ELR (cell line): ENCODE data around the gene NPLOC4.

Source experiments
- DNase-seq: peaks from one replicate; pipeline ENCODE4 v3.0.0-alpha.2; 2015; ENCODE audit warnings: low read depth

The NPLOC4 gene

DNA sequence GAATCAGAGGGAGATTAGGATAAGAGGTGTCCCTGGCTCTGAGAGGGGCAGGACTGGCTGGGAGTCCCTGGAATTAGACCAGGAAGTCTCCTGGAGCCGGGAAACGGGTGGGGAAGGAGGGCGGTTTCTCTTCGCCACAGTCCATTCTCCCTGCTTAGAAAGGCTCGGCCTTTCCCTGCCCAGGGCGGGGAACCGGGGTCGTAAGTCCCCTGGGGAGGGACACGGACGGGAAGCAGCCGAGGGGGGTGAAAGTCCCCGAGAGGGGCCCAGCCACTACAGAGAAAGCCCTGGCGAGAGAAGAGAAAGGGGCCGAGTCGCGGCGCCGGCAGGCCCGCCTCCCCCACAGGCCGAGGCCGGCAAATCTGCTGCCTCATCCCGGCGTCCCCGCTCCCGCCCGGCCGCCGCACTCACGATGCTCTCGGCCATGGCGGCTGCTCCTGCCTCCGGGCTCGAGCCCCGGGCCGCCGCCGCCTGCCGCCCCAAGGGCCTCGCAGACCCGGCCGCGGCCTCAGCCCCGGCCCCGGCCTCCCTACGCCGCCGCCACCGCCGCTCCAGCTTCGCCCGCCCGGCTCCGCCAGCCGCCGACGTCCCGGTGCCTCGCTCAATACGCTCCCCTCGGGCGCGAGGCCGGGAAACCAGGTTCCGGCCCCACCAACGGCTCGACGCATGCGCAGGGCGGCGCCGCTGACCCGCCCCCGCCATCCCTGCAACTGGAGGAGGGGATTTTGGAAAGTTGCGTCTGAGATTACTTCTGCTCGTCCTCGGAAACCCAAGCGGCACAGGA lies at the start of gene NPLOC4, which contains the start of gene TSPAN10:
Gene NPLOC4, minus strand, starts transcription at position 608 of the 784 bp plus-strand sequence. Its CDS starts 182 bp downstream, at position 426.
Gene TSPAN10, plus strand, starts transcription at position 692 of the 784 bp plus-strand sequence. CDS start 5,217 bp downstream, outside the sequence.
- DNase-seq = peak; percentile 91

DNA sequence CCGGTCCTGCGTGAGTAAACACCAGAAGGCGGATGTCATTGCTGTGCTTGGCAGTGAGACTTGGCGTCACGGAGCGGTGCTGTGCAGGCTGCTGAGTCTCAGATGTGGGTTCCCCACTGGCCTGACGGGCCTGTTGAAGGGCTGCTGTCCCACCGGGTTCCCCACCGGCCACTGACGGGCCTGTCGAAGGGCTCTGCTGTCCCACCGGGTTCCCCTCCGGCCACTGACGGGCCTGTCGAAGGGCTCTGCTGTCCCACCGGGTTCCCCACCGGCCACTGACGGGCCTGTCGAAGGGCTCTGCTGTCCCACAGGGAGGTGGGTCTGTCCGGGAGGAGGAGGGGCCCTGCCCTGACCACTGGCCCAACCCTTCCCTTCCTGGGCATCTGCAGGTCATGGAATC lies 49.7 kb upstream of the NPLOC4 start:
- no peak for DNase-seq

DNA sequence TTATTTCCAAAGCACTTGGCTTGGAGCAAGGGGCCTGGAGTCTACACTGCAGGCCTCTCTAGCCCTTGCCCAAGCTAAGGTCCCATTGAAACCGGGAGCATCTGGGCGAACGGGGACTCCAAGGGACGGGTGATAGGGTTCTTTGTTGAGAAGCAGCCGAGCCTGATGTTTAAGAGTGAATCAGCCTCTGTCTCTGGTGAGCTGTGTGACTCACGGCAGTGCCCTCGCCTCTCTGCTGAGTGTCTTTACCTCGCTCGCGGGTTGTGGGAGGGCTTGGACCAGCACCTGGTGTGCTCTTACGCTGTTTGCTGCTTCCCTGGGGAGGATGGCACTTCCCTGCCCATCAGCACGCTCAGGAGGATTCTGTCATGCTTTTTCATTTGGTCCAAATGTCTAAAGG lies 48.2 kb upstream of the NPLOC4 start:
- peak; percentile 96 for DNase-seq

DNA sequence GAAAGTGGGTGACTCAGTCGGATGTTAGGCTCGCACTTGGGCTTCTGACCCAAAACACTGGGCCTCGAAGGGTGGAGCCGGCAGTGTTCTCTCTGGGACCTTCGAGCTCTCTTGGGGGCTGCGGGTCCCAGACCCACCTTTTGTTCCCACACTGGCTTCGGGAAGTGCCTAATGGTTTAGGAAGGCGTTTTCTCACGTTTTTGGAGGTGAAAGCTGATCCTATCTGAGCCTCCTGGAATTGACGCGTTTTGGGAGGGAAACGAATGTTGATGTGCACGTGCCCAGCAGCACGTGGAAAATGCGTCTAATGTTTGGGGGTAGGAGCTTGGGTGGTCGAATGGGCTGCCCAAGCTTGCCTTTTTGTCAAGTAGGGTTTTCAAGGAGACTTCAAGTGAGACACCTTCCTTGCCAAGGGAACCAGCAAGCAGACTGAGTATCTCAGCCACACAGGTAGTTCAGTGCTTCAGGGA lies 47.6 kb upstream of the NPLOC4 start:
- peak; percentile 98 for DNase-seq

DNA sequence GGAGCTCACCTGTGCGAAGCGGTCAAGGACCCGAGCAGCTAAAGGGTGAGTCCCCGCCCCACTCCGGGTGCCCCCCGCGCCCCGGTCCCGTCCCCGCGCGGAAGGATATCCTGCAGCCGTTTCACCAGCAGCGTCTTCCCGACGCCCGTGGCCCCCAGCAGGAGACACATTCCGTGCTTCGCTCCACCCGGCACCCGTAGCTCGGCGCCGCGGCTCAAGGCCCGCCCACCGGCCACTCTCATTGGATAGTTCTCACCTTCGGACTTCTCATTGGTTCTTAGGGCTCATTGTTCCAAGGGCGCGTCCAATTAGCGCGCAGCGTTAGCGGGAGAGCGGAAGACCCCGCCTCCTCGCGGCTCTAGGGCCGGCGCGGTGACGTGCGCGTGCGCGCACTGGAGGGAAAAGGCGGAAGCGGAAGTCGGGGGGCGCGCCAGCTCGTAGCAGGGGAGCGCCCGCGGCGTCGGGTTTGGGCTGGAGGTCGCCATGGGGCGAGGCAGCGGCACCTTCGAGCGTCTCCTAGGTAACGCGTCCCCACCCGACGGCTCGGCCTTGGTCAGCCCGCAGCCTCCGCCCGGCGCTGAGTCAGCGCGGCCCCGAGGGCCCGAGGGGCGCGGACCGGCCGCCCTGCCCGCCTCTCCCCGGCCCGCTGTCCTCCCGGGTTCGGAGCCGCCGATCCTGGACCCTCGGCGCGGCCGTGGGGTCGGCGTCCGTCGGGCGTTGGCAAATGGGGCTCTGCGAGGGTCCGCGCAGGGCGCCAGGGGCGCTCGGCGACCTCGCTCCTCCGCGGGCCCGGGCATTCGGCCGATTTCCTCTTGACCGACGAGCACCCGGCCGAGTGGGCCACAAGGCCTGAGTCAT lies 46.9 kb upstream of the NPLOC4 start, which contains the start of the genes ARL16 and HGS:
Gene ARL16, minus strand, starts transcription at position 214 of the 858 bp plus-strand sequence. Its CDS starts 44 bp downstream, at position 170.
Gene HGS, plus strand, starts transcription at position 428 of the 858 bp plus-strand sequence. Its CDS starts 56 bp downstream, at position 484.
- peak; percentile 100 for DNase-seq

DNA sequence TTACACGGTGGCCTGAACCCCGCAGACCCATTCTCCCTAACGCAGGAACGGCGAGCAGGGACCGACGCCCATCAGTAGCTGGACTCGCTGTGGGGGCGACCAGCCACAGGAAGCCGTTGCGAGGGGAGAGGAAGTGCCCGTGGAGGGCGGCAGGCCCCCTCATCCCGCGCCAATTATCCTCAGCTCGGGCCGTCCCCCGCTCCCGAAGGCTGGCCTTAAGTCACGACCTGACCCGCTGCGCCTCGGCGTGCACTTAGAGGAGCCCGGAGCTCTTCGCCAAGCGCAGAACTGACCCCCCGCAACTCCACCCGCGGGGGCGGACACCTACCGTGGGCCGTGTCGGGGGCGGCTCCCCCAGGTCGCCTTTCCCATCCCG lies 46.3 kb upstream of the NPLOC4 start:
- peak; percentile 61 for DNase-seq

DNA sequence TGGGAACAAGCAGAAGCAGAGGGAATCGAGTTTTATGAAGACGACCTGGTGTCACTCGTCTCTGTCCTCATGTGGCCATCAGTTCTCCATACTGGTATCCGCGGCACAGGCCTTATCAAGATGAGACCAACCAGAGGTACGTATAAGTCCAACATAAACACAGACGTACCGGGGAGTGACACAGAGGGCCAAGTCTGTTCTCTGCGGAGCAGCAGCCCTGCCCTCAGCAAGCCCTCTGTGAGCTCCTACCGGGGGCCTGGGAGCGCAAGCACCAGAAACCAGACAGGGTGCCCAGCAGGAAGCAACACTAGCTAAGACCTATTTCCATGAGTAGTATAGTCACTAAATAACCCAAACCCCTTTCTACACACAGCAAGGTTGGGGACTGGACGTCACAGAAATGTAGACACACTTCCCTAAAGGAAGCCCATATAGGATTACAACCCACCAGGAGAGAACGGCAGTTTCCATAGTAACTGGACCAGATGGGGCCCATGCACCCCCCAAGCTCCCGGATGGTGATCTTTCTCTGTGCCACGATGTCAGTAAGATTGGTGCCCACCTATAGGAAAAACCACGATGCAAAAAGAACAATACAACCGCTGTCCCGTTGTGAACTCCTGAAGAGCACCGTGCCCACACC lies 45.8 kb upstream of the NPLOC4 start:
- DNase-seq = peak; percentile 40

DNA sequence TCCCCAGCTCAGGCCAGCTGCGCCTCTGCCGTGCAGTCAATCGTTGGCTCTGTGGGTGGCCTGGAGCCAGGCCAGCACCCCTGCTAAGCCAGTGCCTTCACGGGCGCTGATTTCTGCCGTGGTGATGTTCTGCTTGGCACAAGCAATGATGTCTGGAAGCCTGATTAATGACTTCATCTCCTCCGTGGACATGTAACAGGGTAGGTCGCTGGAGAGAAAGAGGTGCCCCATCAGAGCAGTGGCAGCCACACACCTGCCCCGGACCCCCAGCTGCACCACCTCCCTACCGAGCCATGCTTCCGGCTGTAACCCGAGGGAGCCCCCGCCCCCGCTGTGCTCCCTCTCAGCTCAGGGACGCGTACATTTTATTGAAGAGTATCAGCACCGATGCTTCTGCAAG lies 44.8 kb upstream of the NPLOC4 start:
- DNase-seq = no peak

DNA sequence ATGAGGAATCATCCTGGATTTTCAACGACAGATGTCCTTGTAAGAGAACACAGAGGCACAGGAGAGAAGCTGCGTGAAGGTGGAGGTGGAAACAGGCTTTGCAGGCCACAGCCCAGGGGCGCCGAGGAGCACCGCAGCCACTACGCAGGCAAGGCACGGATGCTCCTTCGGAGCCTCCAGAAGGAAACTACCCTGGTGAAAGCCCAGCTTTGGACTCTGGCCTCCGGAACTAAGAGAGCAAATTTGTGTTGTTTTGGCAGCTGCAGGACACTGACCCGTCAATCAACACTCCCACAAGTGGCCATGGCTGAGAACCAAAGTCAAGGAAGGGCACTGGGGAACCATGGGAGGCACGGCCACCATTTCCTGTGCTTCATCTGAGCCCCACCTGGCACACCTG lies 43.2 kb upstream of the NPLOC4 start:
- no peak for DNase-seq

DNA sequence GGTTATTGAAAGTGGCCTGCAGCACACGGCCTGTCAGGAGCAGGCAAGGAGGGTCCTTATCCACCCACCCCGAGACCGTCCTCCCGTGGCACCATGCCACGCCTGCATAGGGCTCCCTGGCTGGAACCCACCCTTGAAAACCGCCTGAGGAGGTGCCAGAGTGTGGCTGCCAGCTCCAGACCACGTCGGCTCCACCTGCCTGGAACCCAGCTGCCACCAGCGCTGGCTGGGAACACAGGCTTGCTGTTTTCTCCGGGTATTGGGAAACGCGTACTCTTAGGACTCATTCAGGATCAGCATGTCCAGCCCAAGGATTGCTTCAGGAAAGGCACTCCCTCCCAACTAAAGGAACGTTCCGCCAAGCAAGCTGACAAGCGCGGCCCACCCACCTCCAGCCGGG lies 40.0 kb upstream of the NPLOC4 start:
- no peak for DNase-seq

DNA sequence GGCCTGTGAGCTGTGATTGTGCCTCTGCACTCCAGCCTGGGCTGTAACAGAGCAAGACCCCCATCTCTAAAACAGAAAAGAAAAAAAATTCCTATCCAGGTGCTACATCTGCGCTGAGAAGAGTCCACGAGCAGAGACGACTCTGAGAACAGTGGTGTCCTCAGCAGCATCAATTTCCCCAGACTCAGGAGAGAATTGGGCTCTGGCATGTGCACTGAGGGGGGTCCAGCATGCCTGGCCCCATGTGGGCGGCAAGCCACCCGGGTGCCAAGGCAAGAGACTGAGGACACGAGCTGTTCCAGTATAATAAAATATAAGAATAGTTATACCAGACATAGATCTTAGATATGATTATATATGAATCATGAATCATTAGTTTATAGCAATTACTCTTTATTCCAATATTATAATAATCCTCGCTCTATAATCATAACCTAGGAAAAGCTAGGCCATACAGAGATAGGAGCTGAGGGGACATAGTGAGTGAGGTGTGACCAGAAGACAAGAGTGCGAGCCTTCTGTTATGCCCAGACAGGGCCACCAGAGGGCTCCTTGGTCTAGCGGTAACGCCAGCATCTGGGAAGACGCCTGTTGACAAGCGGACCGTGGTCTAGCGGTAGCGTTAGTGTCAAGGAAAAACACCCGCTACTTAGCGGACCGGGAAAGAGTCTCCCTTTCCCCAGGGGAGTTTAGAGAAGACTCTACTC lies 38.8 kb upstream of the NPLOC4 start:
- DNase-seq = peak; percentile 49

DNA sequence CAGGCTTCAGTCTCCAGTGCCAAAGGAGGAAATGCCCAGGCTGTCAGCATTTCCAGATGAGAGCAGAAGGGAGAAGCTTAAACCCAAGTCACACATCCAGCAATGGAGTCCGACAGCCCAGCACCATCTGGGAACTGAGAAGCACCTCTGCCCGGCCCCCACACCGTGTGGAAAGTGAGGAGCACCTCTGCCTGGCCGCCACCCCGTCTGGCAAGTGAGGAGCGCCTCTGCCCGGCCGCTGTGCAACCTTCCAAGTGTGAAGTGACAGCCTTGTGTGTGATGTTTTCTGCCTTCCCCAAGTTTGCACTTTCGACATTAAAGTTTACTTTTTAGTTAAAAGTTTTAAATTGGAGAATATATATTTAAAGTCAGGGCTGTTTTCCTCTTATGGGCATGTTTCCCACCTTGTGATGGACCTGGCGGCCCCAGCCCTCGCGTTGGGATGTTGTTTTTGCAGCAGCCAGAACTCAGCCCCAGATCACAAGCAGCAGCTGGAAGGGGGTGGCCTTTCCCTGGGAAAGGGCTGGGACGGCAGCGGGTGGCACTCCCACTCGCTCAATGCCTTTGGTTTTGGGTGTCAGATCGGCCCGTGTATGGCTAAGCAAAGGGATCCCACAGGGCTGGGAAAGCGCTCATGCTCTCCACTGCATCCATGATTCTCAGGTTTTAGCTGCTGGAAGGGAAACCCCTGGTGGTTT lies 36.8 kb upstream of the NPLOC4 start:
- no peak for DNase-seq

DNA sequence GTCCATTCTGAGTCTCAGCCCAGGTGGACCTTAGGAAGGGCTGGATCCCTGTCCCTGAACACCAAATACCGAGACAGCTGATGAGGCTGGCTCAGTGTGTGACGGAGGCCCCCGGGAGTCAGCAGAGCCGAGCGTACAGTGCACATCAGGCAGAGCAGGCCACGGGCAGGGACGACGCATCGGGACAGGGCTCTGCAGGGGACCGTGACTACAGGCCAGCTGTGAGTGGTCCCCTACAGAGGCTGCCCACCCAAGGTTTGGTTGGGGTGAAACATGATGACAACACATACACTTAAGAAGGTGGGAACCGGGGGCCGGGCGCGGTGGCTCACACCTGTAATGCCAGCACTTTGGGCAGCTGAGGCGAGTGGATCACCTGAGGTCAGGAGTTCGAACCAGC lies 36.0 kb upstream of the NPLOC4 start:
- no peak for DNase-seq

DNA sequence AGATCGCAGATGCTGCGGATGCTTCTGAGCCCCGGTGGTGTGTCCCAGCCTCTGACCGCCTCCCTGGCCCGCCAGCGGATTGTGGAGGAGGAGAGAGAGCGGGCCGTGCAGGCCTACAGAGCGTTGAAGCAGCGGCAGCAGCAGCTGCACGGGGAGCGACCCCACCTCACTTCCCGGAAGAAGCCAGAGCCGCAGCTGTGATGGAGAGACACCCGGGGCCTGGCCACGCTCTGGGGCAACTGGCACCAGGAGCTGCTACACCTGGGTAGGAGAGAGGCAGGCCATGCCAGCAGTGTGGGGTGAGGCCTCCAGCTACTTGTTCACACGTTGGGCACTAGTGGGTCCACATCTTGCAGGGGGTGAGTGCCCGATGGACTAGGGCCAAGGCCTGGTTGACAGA lies 35.6 kb upstream of the NPLOC4 start:
- no peak for DNase-seq

DNA sequence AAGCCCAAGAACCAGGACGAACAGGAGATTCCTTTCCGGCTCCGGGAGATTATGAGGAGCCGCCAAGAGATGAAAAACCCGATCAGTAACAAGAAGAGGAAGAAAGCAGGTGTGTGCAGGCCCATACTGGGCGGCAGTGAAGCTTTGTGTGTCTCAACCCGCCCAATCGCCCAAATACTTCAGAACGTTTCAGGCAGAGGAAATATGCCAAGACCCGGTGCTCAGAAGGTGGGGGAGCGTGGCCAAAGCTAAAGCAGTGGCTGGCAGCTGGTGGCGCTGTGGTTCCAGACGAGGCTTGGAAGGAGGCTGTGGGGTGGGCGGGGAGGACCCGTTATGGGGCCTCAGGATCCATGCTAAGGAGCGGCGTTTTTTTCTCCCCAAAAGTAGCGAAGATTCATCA lies 30.8 kb upstream of the NPLOC4 start:
- peak; percentile 31 for DNase-seq

DNA sequence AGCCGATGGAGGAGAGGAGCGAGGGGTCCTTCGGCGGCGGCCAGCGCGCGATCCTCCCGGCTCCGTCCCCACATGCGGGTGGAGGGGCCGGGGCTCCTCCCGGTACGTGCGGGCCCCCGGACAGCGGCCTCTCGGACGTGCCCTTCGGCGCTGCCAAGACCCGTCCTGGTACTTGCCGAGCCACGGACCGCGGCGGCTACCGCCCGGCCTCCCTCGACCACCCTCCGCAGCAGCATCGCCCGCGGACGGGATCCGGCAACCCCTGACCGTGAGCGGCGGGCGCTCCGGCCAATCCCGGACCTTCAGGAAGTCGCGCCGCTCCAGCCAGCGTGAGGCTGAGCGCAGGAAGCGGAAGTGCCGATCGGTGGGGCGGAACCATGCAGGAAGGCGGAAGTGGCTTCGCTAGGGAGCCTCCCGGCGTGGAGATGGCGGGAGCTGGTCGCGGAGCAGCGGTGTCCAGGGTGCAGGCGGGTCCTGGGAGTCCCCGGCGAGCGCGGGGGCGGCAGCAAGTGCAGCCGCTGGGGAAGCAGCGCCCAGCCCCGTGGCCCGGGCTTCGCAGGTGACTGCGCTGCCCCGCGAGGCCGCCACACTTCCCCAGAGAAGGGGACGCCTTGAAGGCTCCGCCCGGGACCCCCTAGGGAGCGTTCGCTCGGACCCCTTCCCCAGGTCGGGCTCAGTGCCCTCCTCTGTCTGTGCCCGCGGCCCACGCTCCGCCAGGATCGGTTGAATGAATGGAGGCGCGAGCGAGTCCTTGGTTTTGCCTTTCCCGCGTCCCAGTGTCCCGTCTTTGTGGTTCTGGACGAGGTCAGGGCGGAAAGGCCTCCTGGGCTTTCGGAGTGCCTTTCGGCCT lies 29.7 kb upstream of the NPLOC4 start, which contains the start of the genes CCDC137 and OXLD1:
Gene CCDC137, plus strand, starts transcription at position 396 of the 850 bp plus-strand sequence. Its CDS starts 30 bp downstream, at position 426.
Gene OXLD1, minus strand, starts transcription at position 264 of the 850 bp plus-strand sequence. Its CDS starts 28 bp downstream, at position 236.
- peak; percentile 99 for DNase-seq

DNA sequence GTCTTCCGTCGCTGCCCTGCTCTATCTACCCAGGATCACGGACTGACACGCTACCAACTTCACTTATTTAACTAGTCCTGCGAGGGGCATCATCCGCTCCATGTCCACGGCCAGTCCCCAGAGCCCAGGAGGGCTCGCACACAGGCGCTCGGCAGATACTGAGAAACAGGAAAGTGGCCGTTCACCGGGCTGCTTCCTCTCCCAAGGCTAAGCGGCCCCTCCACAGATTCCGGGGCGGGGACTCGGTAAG lies 29.1 kb upstream of the NPLOC4 start:
- no peak for DNase-seq

DNA sequence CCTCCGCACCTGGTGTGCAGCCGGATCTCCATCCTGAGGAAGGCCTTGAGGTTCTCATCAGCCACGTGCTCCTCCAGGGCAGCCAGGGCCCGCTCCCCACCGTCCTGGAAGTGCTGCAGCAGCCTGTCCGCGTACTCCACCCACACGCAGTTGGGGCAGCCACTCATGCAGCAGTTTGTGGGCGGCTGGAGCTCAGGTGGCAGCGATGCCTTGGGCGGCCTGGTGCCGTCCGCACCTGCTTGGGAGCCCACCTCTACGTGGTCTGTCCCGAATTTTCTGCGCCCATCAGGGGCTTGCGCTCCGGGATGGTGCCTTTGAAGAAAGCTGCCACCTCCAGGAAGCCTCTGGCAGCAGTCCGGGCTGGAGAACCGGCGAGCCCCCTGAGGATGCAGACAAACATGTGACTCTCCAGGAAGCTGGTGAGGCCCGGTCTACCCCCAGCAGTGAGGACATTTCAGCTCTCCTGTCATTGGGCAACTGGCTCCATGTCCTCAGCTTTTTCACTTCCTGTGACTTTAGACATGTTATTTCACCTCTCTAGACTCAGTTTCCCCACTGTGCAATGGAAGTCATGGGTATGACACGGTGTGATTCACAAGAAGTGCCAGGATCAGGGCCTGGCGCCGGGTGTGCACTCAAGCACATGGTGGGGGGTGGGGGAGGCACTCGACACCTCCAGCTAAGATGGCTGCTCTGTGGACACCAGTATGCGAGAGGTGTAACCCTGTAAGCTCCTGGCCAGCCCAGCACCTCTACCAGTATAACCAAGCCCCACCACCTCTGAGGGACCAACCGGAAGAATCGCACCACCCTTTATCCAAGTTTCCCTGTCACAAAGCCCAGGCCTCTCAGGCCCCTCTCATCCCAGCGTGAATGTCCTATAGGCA lies 28.5 kb upstream of the NPLOC4 start:
- peak; percentile 58 for DNase-seq

DNA sequence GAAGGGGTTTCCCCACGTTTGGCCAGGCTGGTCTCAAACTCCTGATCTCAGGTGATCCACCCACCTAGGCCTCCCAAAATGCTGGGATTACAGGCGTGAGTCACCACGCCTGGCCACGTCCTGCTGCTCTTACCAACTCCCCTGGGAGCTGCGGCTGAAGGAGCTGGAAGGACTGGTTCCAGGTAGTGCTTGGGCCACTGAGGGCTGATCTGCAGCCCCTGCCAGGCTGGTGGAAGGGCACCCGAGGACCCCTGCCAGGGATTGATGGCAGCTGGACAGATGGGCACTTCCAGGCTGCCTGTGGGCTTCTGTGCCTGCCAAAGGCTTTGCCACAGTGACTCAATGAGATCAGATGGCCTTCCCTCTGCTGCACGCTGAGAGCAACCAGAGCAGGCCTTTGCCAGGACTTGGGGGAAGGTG lies 27.1 kb upstream of the NPLOC4 start:
- DNase-seq = no peak
